Frontal cortex (tissue), 4 donors: ENCODE measurements around the gene FDX1. TPM values are rescaled to one million over a fixed set of nuclear protein-coding genes. Genes with fewer than 3 reads are reported as not detected.
"Not testable (repeated sequence)": the region's sequence is repeated elsewhere in the genome, so short reads cannot be mapped to it uniquely, and the experiment has no call there.

Experiments used
- DNase-seq, 2 donors: peaks; one replicate each; pipeline ENCODE4 v3.0.0; 2012; ENCODE audit warnings: low spot score in 2 of 2
- FAIRE-seq: peaks from 2 replicates; lab custom pipeline; 2012; peaks lifted over from hg19 to GRCh38; lab: Jason Lieb, UNC
- total RNA-seq: library from RNA; depleted of rRNA; stranded (reverse); fragments of >200 nt; gene quantifications from one replicate; pipeline ENCODE4 v1.2.3, GENCODE V29; 2014
- donor health status: control.
- donor health status: control.
- donor health status: control.

FDX1 gene, protein sequence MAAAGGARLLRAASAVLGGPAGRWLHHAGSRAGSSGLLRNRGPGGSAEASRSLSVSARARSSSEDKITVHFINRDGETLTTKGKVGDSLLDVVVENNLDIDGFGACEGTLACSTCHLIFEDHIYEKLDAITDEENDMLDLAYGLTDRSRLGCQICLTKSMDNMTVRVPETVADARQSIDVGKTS
- total RNA-seq: 15.9 TPM

DNA sequence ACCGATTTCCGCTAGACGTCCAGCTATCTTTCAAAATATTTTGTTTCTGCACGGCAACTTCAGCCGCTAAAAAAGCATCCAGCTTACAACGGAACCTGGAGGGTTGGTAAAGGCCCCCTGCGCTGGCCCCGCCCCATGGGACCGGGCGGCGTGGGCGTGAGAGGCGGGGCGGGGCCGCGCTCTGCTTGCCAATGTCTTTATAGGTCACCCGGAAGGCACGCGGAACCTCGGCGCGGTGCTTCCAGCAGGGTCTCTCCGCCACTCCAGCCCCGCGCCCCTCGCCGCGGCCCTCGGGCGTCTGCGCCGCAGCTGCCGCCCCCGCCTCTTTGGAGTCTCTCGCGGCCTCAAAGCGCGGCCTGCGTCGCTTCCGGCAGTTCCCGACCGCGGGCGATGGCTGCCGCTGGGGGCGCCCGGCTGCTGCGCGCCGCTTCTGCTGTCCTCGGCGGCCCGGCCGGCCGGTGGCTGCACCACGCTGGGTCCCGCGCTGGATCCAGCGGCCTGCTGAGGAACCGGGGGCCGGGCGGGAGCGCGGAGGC is at the start of gene FDX1:
Gene FDX1 (plus strand): TSS at position 218 of the 536 bp plus-strand sequence. CDS start 173 bp downstream, at position 391.
- no peak for FAIRE-seq
- DNase-seq: peak; percentile 71 to 76

DNA sequence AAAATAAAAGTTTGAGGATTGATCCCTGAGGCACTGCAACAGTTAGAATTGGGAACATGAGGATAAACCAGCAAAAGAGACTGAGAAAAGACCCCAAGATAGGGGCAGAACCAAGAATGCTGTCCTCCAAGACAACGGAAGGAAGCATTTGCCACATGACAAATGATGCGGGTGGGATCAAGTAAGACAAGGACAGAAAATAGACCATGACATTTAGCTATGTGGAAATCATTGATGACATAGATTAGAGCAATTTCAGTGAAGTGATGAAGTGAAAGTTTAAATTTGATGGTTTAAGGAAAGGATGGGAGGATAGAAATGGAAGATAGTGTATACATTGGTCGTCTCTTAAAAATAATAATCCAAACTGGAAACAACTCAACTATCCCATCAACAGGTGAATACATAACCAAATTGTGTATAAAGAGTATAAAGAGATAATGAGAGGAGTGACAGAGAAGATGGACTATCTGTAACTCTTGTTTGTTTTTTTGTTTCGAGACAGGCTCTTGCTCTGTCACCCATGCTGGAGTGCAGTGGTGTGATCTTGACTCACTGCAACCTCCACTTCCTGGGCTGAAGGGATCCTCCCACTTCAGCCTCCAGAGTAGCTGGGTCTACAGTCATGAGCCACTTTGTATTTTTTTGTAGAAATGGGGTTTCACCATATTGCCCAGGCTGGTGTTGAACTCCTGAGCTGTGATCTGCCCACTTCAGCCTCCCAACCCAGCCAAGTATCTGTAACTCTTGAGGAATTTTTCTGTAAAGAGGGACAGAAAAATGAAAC is 48.7 kb upstream of the FDX1 start:
- DNase-seq (no peak), FAIRE-seq (no peak)

DNA sequence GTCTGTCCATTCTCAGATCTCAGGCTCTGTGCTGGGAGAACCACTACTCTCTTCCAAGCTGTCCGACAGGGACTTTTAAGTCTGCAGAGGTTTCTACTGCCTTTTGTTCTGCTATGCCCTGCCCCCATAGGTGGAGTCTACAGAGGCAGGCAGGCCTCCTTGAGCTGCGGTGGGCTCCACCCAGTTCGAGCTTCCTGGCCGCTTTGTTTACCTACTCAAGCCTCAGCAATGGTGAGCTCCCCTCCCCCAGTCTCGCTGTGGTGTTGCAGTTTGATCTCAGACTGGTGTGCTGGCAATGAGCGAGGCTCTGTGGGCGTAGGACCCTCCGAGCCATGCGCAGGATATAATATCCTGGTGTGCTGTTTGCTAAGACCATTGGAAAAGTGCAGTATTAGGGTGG is 41.5 kb upstream of the FDX1 start:
- FAIRE-seq, DNase-seq: not testable (repeated sequence)

DNA sequence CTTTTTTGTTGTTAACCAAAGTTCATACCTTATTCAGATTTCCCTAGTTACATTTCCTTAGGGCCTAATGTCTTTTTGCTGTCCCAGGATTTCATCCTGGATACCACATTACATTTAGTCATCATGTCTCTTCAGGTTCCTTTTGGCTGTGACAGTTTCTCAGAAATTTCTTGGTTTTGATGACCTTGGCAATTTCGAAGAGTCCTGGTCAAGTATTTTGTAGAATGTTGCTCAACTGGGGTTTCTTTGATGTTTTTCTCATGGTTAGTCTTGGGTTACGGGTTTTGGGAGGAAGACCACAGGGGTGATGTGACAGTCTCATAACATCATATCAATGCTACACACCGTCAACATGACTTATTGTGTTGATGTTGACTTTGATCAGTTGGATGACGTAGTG is 39.8 kb upstream of the FDX1 start:
- FAIRE-seq: no peak

DNA sequence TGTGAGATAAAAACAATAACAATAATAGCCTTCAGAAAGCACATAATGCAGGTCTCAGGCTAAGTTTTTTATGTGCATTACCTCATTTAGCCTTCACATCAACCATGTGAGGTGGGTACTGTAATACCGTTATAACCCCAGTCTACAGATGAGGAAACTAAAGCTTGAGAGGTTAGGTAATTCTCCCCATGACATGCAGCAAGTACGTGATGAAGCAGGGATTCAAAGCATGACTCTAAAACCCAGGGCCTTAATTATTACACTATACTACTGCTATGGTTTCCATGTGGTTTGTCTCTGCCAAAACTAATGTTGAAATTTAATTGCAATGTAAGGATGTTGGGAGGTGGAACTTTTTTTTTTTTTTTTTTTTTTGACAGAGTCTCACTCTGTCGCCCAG is 37.7 kb upstream of the FDX1 start:
- FAIRE-seq (no peak), DNase-seq (no peak)

More for the DNA sequence above, 39.8 kb upstream of the FDX1 start:
- DNase-seq: no peak

DNA sequence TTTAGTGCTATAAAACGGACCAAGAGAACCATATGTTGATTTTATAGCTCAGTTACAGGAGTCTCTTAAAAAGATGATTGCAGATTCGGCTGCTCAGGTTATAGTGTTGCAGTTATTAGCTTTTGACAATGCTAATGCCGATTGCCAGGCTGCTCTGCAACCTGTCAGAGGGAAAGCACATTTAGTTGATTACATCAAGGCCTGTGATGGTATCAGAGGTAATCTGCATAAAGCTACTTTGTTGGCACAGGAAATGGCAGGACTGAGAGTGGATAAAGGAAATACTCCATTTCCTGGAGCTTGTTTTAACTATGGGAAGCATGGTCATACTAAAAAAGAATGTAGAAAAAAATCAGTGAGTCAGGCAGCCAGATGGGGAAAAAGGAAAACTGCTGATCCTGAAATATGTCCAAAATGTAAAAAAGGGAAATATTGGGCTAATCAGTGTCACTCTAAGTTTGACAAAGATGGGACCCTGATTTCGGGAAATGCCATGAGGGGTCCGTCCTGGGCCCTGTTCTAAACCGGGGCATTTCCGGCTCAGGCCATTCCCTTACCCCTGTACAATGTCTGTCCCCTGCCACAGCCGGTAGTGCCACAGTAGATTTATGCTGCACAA is 32.0 kb upstream of the FDX1 start:
- not testable (repeated sequence) for FAIRE-seq, DNase-seq

DNA sequence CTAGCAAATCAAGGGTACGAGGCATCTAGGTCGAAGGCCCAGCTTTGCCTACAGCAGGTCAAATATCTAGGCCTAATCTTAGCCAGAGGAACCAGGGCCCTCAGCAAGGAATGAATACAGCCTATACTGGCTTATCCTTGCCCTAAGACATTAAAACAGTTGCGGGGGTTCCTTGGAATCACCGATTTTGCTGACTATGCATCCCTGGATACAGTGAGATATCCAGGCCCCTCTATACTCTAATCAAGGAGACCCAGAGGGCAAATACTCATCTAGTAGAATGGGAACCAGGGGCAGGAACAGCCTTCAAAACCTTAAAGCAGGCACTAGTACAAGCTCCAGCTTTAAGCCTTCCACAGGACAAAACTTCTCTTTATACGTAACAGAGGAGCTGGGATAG is 26.2 kb upstream of the FDX1 start:
- FAIRE-seq, DNase-seq: not testable (repeated sequence)

DNA sequence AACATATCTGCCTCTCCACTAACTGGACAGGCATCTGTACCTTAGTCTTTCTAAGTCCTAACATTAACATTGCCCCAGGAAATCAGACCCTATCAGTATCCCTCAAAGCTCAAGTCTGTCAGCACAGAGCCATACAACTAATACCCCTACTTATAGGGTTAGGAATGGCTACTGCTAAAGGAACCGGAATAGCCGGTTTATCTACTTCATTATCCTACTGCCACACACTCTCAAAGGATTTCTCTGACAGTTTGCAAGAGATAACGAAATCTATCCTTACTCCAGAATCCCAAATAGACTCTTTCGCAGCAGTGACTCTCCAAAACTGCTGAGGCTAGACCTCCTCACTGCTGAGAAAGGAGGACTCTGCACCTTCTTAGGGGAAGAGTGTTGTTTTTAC is 24.1 kb upstream of the FDX1 start:
- DNase-seq: not testable (repeated sequence)

DNA sequence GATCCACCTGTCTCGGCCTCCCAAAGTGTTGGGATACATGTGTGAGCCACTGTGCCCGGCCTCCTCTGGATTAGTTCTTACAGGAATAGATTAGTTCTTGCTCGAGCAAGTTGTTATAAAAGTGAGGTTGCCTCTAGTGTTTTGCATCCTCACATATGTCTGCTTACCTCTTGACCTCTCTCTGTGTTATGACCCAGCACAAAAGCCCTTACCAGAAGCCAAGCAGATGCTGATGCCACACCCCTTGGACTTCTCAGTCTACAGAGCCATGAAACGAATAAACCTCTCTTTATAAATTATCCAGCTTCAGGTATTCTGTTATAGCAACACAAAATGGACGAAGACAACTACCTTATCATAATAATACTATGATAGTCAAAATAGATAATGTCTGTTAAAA is 22.4 kb upstream of the FDX1 start:
- DNase-seq (no peak), FAIRE-seq (no peak)

More for the DNA sequence above, 24.1 kb upstream of the FDX1 start:
- FAIRE-seq: not testable (repeated sequence)

DNA sequence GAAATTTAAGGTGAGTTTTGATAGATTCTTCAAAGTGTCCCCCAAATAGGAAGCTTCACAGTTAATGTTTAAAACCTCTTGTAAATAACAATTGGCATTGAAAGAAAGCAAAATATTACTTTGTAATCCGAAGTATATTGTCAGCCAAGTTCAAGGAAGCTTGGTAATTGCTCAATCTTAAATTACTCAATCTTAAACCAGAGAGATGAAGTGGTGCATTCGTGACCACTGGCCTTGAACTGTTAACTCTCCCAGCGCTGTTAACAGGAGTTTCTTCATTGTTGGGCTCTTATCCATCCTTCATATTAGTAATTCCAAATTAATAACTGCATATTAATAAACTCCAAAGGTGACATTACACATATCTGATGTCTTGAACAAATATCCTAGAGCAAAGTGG is 20.6 kb upstream of the FDX1 start:
- DNase-seq (no peak), FAIRE-seq (no peak)

DNA sequence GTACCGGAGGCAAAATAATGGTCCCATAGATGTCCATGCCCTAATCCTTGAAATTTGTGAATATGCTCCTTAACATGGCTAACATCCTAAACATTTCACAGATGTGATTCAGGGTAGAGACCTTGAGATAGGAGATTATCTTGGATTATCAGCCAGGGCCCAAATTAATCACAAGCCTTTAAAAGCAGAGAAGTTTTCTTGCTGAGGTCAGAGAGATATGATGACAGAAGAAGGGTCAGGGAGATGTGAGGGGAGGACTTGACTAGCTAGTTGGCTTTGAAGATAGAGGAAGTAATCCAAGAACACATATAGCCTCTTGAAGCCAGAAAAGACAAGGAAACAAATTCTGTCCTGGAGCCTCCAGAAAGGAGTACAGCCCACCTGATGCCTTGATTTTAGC is 19.1 kb upstream of the FDX1 start:
- FAIRE-seq (no peak), DNase-seq (no peak)

DNA sequence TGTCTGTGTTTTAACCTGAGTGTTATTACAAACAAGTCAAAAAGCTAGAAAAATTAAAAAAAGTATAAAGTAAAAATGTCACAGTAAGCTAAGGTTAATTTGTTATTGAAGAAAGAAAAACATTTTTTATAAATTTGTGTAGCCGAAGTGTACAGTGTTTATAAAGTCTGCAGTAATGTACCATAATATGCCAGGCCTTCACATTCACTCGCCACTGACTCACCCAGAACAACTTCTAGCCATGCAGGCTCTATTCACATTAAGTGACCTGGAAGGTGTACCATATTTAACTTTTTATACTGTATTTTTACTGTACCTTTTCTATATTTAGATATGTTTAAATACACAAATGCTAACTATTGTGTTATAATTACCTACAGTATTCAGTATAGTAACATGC is 14.7 kb upstream of the FDX1 start:
- no peak for DNase-seq
- FAIRE-seq: no peak

DNA sequence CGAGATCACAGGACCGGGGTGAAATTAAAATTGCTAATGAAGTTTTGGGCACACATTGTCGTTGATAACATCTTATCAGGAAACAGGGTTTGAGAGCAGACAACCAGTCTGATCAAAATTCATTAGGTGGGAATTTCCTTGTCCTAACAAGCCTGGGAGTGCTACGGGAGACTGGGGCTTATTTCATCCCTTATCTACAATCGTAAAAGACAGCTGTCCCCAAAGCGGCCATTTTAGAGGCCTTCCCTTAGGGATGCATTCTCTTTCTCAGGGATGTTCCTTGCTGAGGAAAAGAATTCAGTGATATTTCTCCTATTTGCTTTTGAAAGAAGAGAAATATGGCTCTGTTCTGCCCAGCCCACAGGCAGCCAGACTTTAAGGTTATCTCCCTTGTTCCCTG is 8.1 kb upstream of the FDX1 start:
- not testable (repeated sequence) for DNase-seq, FAIRE-seq

DNA sequence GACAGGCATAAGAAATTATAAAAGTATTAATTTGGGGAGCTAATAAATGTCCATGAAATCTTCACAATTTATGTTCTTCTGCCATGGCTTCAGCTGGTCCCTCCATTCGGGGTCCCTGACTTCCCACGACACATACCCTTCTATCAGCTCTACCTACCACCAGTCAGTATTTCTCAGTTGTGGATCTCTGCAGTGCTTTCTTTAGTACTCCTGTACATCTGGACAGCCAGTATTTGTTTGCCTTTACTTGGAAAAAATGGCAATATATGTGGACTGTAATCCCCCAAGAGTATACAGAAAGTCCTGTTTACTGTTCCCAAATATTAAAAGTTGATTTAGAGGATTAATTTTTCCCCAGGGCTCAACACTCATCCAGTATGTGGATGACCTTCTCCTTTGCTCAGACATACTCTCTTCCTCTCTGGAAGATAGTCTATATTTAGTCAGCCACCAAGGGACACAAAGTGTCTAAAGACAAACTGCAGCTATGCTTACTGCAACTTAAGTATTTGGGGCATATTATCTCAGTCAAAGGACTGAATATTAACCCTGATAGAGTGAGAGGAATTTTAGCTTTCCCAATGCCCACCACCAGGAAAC is 7.3 kb upstream of the FDX1 start:
- FAIRE-seq: no peak

DNA sequence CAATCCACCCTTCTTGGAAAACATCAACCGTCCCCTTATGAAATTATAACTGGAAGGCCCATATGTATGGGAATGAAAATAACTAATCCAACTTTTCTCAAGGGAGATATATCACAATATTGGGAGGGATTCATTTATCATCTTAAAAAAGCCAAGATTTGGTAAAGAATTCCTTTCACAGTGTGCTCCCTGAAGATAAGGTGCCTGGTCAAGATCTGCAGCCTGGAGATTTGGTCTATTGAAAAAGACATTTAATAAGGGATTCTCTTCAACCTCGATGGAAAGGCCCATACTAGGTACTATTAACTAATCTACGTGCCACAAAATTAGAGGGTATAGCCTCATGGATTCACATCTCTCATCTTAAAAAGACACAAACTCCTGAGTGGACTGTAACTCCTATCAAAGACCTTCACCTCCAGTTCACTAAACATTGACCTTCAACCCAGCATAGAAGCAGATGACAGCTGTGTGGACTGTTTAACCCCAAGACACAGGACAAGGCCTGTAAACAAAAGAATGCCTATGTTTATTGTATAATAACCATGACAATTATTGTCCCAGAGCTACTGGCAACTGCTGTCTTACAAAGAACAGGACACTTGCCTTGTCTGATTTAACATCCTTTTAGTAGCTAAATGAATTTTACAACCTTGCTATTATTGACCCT is 4.8 kb upstream of the FDX1 start:
- FAIRE-seq (no peak), DNase-seq (no peak)

More for the DNA sequence above, 7.3 kb upstream of the FDX1 start:
- DNase-seq: no peak

DNA sequence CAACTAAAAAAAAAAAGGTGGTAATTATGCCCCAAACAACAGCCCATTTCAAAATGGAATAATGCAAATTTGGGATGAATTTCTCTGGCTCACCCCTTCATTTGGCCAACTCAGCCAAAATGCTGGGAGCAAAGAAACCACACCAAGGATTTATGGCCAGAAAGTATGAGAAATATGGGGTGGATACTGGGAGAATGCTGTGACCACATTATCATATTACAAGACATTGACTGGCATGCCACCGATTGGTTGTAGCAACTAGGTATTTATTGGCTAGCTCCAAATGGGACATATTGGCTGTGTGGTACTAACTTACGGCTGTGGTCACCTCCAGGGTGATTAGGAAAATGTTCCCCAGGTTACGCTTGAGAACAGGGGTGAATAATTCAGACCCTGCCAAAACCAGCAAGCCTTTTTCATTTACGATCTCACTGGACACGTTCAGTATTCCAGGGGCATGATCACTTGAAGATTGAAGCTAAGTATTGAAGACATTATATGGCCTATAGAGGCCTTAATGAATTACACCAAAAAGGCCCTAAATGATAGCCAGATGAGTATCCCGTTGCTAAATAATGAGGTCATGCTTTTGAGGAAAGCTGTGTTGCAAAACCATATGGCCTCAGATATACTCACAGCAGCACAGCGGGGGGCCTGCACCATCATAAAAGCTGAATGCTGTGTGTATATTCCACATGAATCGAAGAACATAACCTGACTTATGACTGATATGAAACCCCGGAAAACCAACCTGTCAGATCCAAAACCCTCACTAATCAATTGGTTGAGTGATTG is 3.8 kb upstream of the FDX1 start:
- FAIRE-seq (no peak), DNase-seq (no peak)

DNA sequence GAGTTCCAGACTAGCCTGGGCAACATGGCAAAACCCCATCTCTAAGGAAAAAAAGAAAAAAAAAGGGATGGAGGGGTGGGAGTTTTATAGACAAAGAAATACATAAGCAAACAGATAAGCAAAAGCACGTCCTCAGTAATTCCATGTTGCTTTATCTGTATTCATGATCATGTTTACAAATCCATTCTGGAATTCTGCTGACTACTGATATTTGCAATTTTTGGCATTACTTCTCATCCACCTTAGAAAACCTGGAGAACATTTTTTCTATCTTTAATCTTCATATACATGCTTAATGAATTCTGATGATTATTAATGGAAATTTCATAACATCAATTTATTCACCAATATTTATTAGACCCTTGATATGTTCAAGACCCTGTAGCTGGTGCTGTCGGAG is 1.7 kb upstream of the FDX1 start:
- no peak for DNase-seq
- no peak for FAIRE-seq

DNA sequence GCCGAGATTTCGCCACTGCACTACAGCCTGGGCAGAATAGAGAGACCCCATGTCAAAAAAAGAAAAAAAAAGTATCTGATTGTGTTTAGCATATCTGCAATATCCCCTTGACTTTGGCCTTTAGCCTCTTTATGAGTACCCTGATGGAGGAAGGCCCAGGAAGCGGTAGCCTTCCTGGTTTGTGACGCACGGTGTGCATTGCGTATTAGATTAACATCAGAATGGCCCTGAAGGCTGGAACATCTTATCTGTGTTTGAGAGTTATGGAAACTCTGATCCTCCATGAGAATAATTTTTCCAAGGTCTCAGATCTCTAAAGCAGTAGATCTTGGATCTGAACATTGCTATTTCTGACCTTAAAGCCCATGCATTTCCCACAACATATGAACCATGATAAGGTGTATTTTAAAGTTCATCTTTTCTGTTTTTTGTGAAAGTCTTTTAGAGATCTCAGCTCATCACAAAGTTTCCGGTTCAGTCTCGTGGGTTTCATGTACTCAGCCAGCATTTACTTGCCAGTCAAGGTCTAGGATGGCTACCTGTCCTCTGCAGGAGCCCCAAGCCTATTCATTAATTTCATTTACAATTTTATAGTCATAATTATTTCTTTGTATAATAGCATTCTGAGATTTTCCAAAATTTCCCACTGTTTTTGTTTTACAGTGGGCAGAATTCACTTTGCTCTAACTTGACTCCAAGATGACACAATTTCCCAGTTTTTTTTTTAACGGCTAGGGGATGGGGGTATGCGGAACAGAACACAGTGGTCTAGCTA is 605 bp upstream of the FDX1 start:
- DNase-seq (no peak), FAIRE-seq (no peak)
